ENCODE data around the gene VKORC1L1. TPM values are rescaled to one million over a fixed set of nuclear protein-coding genes. Genes with fewer than 3 reads are reported as not detected.

The VKORC1L1 gene
- total and polyA plus RNA-seq, 9 of the 15 experiments (the other 6 are each of a cell fraction or from before 2014, with no cell fraction given), result 6.8 to 36.5 (median 19.3) TPM

DNA sequence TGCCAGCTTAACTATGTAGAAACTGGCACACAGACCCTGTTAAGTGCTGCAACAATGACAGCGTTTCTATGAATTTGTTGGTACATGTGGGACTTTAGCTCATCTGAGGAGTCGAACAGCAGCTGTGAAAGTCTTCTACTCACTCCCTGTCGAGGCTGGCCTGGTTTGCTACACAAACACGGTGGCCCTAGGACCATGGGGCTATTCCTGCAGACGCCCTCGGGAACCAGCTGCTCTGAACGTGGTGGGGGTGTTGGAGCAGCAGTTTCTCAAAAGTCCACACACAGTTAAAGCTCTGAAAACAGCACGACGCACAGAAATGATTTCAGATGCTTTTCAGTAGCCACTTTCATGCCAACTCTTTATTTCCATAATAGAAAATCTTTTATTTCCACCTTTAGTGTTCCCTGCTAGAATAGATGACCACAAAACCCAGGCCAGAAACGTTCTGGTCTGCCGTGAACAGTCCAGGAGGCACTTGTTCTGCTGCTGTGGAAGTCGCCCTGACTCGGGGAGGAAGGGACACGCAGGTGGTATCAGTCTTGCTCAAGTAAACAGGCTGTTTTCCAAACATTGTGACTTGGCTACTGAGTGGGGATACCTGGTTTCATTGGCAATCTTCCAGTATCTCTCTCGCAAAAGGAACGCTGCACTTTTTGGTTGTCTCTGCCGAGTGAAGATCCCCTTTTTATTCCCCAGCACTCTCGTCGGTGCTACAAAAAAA, 87.6 kb downstream of the VKORC1L1 start:
- FAIRE-seq, result no peak
- no peaks in the 10 kb centered on the region for H4K20me1 ChIP-seq (replicated peaks; ENCODE audit: control insufficient read depth, insufficient read depth, low read length)
- H3K4me3 ChIP-seq, result no peak overlapping the region
- CTCF ChIA-PET (ENCODE audit: low intra/inter-chr PET ratio), result no interaction called here
- WGBS (ENCODE audit: insufficient coverage, low coverage, missing lambda C conversion rate), result 84% methylated on average over 17 of the region's 19 CpGs
- H3K9me1 ChIP-seq (ENCODE audit: control insufficient read depth, insufficient read depth, low read length), result no peaks in the 10 kb centered on the region
- no peak overlapping the region for H3K9ac ChIP-seq (ENCODE audit: insufficient read depth in 1 of 2, low read depth in 2 of 2, low read length in 2 of 2)
- peaks cover 93% of the 10 kb centered on the region for H3K36me3 ChIP-seq (ENCODE audit: control insufficient read depth, insufficient read depth, low read length)
- TF ChIP-seq NFIC (IDR thresholded peaks at IDR 0.05) (peak; percentile 32; the same call in 1 of the 2 replicates), PURB (CRISPR knock-in tag; IDR thresholded peaks at IDR 0.05; ENCODE audit: low read depth) (no peak), POLR2A (conservative IDR thresholded peaks at IDR 0.05) (peak; percentile 45; the same call in 1 of the 2 replicates), THRAP3 (IDR thresholded peaks at IDR 0.05; ENCODE audit: borderline replicate concordance) (no peak), NR2F6 (CRISPR knock-in tag; IDR thresholded peaks at IDR 0.05) (no peak)
- TF ChIP-seq, protein P1, sequence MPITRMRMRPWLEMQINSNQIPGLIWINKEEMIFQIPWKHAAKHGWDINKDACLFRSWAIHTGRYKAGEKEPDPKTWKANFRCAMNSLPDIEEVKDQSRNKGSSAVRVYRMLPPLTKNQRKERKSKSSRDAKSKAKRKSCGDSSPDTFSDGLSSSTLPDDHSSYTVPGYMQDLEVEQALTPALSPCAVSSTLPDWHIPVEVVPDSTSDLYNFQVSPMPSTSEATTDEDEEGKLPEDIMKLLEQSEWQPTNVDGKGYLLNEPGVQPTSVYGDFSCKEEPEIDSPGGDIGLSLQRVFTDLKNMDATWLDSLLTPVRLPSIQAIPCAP (CRISPR knock-in tag; IDR thresholded peaks at IDR 0.05; ENCODE audit: borderline replicate concordance), result no peak
- BruUV-seq (replicated peaks), result no TSS peak
- ATAC-seq, result peak; percentile 22; the same call in 2 of the 3 replicates
- intact Hi-C loops (cut with micrococcal nuclease) (no loop called here), in situ Hi-C loops (cut with MboI) (no loop called here)
- POLR2A ChIA-PET, result interaction anchor here (0.6 kb wide), 2 partner anchors 184 to 210 kb away, joined by 3 read pairs; no protein-coding TSS in a partner anchor
- H3K79me2 ChIP-seq (ENCODE audit: control insufficient read depth, insufficient read depth, low read length), result no peaks in the 10 kb centered on the region
- no peak for DNase-seq (ENCODE audit: extremely low read depth in 1 of 4, low spot score in 3 of 4)
- no peak overlapping the region for H2AFZ ChIP-seq (ENCODE audit: low read depth, low read length)
- no peaks in the 10 kb centered on the region for H3K9me3 ChIP-seq (replicated peaks; ENCODE audit: control insufficient read depth, insufficient read depth, low read depth, low read length)
- no peak overlapping the region for H3K27ac ChIP-seq (ENCODE audit: extremely low read depth, low read depth, low read length)
- H3K4me1 ChIP-seq (replicated peaks in 1 of 2; ENCODE audit: control insufficient read depth in 2 of 2, insufficient read depth in 2 of 2, low read length in 2 of 2), result no peaks in the 10 kb centered on the region
- no peak overlapping the region for H3K4me2 ChIP-seq (ENCODE audit: insufficient read depth, low read length)
- H3K27me3 ChIP-seq (ENCODE audit: control insufficient read depth in 2 of 2, insufficient read depth in 2 of 2, low read length in 2 of 2), result no peaks in the 10 kb centered on the region
